Fibroblast of the aortic adventitia (primary cell): ENCODE measurements around the gene FGFR2. TPM values are rescaled to one million over a fixed set of nuclear protein-coding genes. Genes with fewer than 3 reads are reported as not detected.

Experiments used
- DNase-seq: peaks from one replicate; pipeline ENCODE4 v3.0.0-alpha.2; 2010; ENCODE audit warnings: low read depth
- H3K4me3 ChIP-seq: 2 replicates; pipeline ENCODE4 v1.5.1; 2011; ENCODE audit warnings: low read depth, mild to moderate bottlenecking, control low read depth, low read length, moderate library complexity
- total RNA-seq: library from RNA; depleted of rRNA; stranded (reverse); fragments of >200 nt; gene quantifications from 2 replicates; pipeline ENCODE4 v1.2.3, GENCODE V29; 2012; ENCODE audit warnings: low replicate concordance
- TF ChIP-seq, protein P1 (sequence below): IDR thresholded peaks from 2 replicates; pipeline ENCODE4 v1.5.1; 2011; ENCODE audit warnings: mild to moderate bottlenecking, low read length, control low read depth, inconsistent platforms; ENCODE audit not compliant: insufficient read depth

The FGFR2 gene
- total RNA-seq, 1 donor = not detected

DNA sequence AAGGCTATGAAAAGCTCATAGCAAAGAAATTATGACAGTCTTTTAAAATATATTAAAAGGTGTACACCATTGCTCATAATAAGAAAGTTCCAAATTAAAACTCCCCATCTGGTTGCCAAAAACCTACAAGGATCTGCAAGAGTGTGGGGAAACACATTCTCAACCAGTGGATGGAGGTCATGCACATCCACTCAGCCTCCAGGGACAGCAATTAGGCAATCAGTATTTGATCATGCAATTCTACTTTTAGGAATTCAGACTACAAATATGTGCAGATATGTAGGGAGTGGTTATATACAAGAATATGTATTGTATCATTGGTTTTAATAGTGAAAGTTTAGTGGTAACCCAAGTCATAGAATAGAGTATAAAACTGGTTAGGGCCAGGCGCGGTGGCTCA lies 157.8 kb downstream of the FGFR2 start:
- TF ChIP-seq, protein P1, sequence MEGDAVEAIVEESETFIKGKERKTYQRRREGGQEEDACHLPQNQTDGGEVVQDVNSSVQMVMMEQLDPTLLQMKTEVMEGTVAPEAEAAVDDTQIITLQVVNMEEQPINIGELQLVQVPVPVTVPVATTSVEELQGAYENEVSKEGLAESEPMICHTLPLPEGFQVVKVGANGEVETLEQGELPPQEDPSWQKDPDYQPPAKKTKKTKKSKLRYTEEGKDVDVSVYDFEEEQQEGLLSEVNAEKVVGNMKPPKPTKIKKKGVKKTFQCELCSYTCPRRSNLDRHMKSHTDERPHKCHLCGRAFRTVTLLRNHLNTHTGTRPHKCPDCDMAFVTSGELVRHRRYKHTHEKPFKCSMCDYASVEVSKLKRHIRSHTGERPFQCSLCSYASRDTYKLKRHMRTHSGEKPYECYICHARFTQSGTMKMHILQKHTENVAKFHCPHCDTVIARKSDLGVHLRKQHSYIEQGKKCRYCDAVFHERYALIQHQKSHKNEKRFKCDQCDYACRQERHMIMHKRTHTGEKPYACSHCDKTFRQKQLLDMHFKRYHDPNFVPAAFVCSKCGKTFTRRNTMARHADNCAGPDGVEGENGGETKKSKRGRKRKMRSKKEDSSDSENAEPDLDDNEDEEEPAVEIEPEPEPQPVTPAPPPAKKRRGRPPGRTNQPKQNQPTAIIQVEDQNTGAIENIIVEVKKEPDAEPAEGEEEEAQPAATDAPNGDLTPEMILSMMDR = no peak
- DNase-seq = no peak
- H3K4me3 ChIP-seq = no peak overlapping the region

DNA sequence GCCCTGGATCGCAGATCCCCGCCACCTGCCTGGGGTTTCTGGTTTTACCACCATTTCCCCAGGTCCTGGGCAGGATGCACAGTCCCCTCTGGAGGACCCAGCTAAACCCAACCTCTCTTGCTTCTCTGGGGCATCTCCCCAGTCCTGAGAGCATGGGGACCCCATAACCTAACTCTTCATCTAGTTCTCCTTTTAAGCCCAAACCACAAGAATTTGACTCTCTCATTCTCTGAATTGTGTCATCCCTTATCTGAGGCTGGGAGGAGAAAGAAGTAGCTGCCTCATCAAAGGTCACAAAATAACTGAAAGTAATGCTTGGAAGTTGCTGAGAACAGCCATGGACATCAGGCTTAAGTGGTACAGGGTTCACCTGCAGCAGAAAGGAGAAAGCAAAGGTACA lies 159.9 kb downstream of the FGFR2 start:
- H3K4me3 ChIP-seq = no peak overlapping the region
- no peak for DNase-seq
- TF ChIP-seq, protein P1 = no peak

DNA sequence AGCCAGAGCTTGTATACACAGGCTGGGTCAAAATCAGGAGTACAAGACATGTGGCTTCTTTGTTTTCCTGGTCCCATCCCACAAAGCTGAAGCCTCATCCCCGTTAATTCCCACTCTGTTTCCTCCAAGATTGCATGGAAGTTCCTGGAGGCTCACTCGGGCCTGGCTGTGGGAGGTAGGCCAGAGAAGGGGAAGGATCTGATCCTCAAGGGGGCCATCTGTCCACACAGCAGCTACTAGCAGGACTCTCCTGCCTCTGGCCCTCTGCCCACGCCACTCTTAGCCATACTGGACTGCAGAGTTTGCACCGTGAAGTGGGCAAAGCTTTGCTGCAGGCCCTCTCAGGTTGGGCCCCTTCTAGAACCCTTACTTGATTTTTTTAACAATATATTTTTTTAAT lies 160.6 kb downstream of the FGFR2 start:
- no peak for DNase-seq
- TF ChIP-seq, protein P1 = no peak
- H3K4me3 ChIP-seq = no peak overlapping the region

DNA sequence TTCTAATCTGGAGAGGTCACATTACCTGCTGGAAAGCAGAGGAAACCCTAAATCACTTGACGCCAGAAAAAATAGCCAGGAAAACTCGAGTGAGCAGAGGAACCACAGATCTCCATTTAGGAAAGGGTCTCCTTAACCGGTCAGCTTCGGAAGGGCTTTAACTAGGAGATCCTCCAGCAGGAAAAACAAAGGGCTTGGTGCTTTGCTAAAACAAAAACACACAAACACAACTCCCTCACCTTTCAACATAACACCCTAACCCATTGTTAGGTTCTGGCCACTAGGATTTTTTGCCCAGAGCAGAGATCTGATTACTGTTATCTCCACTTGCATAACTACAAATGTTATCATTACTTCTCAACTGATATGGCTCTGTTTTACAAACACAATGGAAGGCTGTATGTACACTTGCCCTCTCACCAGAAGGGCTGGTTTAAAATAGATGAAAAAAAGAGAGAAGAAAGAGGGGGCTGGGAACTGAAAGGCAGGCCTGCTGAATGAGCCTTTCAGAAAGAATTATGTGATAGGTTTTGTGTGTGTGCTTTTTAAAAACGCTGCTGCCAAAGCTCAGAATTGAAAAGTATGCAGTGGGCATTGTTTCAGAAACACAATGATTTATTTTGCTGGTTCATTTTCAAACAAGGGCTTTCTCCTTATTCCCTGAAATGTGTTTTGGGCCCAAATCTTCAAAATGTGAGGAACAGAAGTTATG lies 161.5 kb downstream of the FGFR2 start:
- TF ChIP-seq, protein P1 = no peak
- no peak for DNase-seq
- no peak overlapping the region for H3K4me3 ChIP-seq

DNA sequence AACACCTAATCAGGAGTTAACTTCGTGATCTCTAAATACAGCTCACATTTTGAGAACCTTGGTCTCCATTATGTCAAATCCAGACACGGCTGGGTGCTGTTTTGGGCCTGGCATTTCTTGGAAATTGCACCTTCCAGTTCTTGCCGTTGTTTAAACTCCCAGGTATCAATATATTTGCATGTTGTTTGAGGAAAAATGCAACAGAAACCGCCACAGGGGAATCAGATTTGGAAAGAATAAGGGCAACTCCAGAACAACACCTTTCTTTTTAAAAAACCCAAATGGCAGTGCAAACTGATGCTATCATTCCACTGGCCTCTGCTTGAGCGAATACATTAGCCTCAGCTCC lies 162.0 kb downstream of the FGFR2 start:
- H3K4me3 ChIP-seq = no peak overlapping the region
- no peak for DNase-seq
- TF ChIP-seq, protein P1 = no peak

DNA sequence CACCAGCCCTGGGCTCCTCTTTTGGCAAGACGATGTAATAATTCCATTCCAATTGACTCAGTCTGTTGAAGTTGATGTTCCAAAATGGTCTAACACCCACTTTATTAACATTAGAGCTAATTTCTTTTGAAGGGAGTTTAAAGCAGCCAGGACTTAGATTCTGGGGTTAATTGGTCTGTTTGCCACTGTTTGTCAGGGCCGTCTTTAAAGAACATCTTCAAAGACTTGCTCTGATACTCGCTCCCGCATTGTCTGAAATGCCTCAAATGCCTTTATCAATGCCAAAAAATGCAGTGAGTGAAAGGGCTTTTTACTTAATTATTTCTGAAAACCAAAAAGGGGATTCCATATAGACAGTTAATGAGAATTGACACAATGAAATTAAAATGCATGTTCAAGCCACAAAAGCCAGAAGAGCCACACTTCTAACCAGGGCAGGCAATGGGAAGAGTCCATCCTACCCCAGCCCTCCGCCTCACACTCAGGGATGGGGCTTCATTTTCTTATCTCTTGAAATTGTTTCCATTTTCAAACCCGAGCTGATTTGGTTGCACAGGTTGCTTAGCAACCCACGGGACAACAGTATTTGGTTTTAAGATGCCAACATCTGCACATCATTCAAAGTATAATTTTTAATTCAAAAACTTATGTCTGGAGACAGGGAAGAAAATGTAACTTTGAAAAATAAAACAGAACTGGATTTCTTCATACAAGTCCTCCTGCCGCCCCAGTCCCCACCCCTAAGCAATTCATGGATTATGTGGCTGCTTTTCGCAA lies 163.0 kb downstream of the FGFR2 start:
- DNase-seq = no peak
- TF ChIP-seq, protein P1 = no peak
- H3K4me3 ChIP-seq = no peak overlapping the region

DNA sequence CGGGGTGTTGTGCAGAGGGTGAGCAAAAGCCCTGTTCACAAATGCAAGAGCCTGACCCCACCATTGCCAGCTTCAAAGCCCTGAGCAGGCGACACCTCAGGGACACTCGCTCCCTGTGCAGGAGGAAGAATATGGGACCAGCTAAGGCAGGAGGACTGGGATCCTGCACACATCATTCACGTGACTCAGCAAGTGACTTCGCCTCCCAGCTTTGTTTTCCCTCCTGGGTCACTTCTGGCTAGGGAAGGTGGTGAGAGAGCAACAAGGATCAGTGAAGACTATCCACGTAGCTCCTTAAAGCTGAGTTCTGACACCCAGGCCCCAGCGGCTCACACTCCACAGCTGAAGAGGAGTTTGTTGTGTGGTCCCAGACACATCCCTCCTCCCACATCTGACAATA lies 164.3 kb downstream of the FGFR2 start:
- TF ChIP-seq, protein P1 = no peak
- no peak for DNase-seq
- no peak overlapping the region for H3K4me3 ChIP-seq
